HFFc6 (cell line): ENCODE measurements around the gene CNR1. TPM values are rescaled to one million over a fixed set of nuclear protein-coding genes. Genes with fewer than 3 reads are reported as not detected.

Experiments used
- DNase-seq: peaks from one replicate; pipeline ENCODE4 v3.0.0-alpha.2; 2018
- H3K27ac Mint-ChIP-seq: 2 replicates; pipeline ENCODE4 v1.8.0; 2020; ENCODE audit warnings: mild to moderate bottlenecking, mixed read lengths
- H3K27me3 Mint-ChIP-seq: 2 replicates; pipeline ENCODE4 v1.8.0; 2021; ENCODE audit warnings: mild to moderate bottlenecking, moderate library complexity, mixed read lengths; ENCODE audit not compliant: insufficient read depth
- H3K36me3 Mint-ChIP-seq: 2 replicates; pipeline ENCODE4 v1.8.0; 2021; ENCODE audit warnings: low read depth, mixed read lengths
- H3K4me1 Mint-ChIP-seq: 2 replicates; pipeline ENCODE4 v1.8.0; 2020; ENCODE audit warnings: low read depth, mixed read lengths
- H3K4me3 Mint-ChIP-seq: 2 replicates; pipeline ENCODE4 v1.8.0; 2020; ENCODE audit warnings: mild to moderate bottlenecking, moderate library complexity, mixed read lengths
- H3K9me3 Mint-ChIP-seq: 2 replicates; pipeline ENCODE4 v1.8.0; 2020; ENCODE audit warnings: mild to moderate bottlenecking, mixed read lengths
- total RNA-seq, 6 experiments: library from RNA; stranded (reverse); fragmentation: NEBNext Ultra II Directional; extraction: Animal tissue kit (Norgen Biotek cat#: 25700); gene quantifications; 2 replicates in 1 of 6; 3 replicates in 5 of 6; pipeline ENCODE4 v1.2.3, GENCODE V29; 2021
- TF ChIP-seq, protein P1 (sequence below): fragments of 200-600 bp; sonication (generic); IDR thresholded peaks from 2 replicates; pipeline ENCODE4 v1.5.0; 2021; ENCODE audit warnings: antibody characterized with exemption, mild to moderate bottlenecking

The CNR1 gene
- total RNA-seq, 6 experiments from 2014 or later = not detected

DNA sequence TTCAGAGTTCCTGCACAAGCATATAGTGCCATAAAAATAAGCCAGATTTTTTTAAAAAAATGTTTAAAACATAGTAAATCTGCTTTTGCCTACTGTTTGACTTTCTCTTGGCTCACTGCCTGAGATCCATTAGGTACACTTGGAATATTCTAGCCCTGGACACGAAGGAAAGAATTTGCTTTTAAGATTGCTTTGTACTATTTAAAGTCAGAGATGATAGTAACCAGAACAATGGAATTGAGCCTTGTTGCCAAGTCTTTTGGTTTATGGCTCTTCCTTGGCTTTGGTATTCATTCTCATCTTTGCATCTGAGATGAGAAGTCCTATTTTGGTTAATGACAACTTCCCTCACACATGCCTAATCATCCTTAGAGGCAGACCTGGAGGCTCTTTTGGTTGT lies 32.4 kb downstream of the CNR1 start:
- no peaks in the 10 kb centered on the region for H3K9me3 Mint-ChIP-seq
- H3K36me3 Mint-ChIP-seq = no peaks in the 10 kb centered on the region
- no peak overlapping the region for H3K4me3 Mint-ChIP-seq
- no peaks in the 10 kb centered on the region; the same call in 1 of the 2 replicates for H3K27me3 Mint-ChIP-seq
- H3K27ac Mint-ChIP-seq = no peak overlapping the region
- DNase-seq = no peak
- H3K4me1 Mint-ChIP-seq = no peaks in the 10 kb centered on the region
- TF ChIP-seq, protein P1, sequence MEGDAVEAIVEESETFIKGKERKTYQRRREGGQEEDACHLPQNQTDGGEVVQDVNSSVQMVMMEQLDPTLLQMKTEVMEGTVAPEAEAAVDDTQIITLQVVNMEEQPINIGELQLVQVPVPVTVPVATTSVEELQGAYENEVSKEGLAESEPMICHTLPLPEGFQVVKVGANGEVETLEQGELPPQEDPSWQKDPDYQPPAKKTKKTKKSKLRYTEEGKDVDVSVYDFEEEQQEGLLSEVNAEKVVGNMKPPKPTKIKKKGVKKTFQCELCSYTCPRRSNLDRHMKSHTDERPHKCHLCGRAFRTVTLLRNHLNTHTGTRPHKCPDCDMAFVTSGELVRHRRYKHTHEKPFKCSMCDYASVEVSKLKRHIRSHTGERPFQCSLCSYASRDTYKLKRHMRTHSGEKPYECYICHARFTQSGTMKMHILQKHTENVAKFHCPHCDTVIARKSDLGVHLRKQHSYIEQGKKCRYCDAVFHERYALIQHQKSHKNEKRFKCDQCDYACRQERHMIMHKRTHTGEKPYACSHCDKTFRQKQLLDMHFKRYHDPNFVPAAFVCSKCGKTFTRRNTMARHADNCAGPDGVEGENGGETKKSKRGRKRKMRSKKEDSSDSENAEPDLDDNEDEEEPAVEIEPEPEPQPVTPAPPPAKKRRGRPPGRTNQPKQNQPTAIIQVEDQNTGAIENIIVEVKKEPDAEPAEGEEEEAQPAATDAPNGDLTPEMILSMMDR = no peak

- DNase-seq = no peak
- H3K4me1 Mint-ChIP-seq = no peaks in the 10 kb centered on the region
Measured at GRCh38 chr6:88124925-88125557, 41.1 kb downstream of the CNR1 start.

GRCh38 chr6:88120635-88121034 lies 45.5 kb downstream of the CNR1 start:
- no peak for DNase-seq
- Mint-ChIP-seq H3K27me3 (no peaks in the 10 kb centered on the region; the same call in 1 of the 2 replicates), H3K9me3 (peaks cover 27% of the 10 kb centered on the region), H3K36me3 (no peaks in the 10 kb centered on the region), H3K4me1 (no peaks in the 10 kb centered on the region), H3K27ac (no peak overlapping the region), H3K4me3 (no peak overlapping the region)
- TF ChIP-seq, protein P1 = no peak

More at GRCh38 chr6:88124925-88125557, 41.1 kb downstream of the CNR1 start:
- Mint-ChIP-seq H3K9me3 (peaks cover 33% of the 10 kb centered on the region), H3K27ac (no peak overlapping the region), H3K27me3 (no peaks in the 10 kb centered on the region; the same call in none of the 2 replicates), H3K4me3 (no peak overlapping the region), H3K36me3 (no peaks in the 10 kb centered on the region)
- TF ChIP-seq, protein P1 = no peak

GRCh38 chr6:88119769-88120168 lies 46.4 kb downstream of the CNR1 start:
- H3K9me3 Mint-ChIP-seq = peaks cover 26% of the 10 kb centered on the region
- no peaks in the 10 kb centered on the region for H3K36me3 Mint-ChIP-seq
- H3K4me3 Mint-ChIP-seq = no peak overlapping the region
- no peak overlapping the region for H3K27ac Mint-ChIP-seq
- no peaks in the 10 kb centered on the region for H3K4me1 Mint-ChIP-seq
- DNase-seq = no peak
- TF ChIP-seq, protein P1 = no peak
- H3K27me3 Mint-ChIP-seq = no peaks in the 10 kb centered on the region; the same call in 1 of the 2 replicates

DNA sequence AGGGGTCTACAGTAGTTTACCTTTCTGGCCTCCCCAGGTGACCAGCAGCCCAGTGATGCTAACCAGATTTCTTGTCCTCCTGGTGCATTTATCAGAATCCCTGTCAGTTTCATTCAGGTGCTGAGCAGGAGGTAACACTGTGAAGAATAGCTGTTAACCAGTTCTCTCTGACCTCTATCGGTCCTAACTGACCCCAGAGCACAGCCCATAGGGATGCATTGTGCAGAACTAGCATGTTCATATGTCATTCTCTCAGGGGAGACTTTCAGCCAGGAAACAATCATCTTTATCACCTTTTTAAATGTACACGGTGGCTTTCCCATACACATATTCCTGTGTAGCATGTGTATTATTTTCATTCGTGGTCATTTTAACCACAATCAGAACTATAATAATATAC lies 49.9 kb downstream of the CNR1 start:
- DNase-seq = no peak
- TF ChIP-seq, protein P1 = no peak
- Mint-ChIP-seq H3K9me3 (peaks cover 19% of the 10 kb centered on the region), H3K4me3 (no peak overlapping the region), H3K27me3 (no peaks in the 10 kb centered on the region), H3K4me1 (no peaks in the 10 kb centered on the region), H3K27ac (no peak overlapping the region), H3K36me3 (no peaks in the 10 kb centered on the region)
